ENCODE data around the gene RASA2.

DNA sequence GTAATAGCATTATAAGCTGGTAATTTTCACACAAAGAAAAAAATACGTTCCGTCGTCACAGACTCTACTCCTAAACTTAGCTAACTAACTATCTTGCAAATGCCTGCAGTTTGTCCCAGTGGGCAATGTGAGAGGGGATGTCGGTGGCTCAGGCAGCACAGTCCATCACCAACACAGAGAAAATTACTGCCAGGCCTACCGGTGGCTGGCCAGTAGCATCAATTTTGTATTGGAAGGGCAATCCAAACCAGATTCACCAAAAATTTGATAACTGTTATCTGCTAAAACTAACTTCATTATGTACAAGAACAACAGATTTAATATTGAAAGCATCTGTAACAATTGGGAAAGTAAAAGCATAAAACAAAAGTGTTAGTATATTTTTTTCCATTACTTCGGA is 37.4 kb upstream of the RASA2 start:
- TF ChIP-seq, protein P1, sequence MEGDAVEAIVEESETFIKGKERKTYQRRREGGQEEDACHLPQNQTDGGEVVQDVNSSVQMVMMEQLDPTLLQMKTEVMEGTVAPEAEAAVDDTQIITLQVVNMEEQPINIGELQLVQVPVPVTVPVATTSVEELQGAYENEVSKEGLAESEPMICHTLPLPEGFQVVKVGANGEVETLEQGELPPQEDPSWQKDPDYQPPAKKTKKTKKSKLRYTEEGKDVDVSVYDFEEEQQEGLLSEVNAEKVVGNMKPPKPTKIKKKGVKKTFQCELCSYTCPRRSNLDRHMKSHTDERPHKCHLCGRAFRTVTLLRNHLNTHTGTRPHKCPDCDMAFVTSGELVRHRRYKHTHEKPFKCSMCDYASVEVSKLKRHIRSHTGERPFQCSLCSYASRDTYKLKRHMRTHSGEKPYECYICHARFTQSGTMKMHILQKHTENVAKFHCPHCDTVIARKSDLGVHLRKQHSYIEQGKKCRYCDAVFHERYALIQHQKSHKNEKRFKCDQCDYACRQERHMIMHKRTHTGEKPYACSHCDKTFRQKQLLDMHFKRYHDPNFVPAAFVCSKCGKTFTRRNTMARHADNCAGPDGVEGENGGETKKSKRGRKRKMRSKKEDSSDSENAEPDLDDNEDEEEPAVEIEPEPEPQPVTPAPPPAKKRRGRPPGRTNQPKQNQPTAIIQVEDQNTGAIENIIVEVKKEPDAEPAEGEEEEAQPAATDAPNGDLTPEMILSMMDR (IDR thresholded peaks at IDR 0.05), result no peak
- TF ChIP-seq POLR2AphosphoS5 (IDR thresholded peaks at IDR 0.05; ENCODE audit: low read depth, low read length), result no peak
- TF ChIP-seq, protein P2, sequence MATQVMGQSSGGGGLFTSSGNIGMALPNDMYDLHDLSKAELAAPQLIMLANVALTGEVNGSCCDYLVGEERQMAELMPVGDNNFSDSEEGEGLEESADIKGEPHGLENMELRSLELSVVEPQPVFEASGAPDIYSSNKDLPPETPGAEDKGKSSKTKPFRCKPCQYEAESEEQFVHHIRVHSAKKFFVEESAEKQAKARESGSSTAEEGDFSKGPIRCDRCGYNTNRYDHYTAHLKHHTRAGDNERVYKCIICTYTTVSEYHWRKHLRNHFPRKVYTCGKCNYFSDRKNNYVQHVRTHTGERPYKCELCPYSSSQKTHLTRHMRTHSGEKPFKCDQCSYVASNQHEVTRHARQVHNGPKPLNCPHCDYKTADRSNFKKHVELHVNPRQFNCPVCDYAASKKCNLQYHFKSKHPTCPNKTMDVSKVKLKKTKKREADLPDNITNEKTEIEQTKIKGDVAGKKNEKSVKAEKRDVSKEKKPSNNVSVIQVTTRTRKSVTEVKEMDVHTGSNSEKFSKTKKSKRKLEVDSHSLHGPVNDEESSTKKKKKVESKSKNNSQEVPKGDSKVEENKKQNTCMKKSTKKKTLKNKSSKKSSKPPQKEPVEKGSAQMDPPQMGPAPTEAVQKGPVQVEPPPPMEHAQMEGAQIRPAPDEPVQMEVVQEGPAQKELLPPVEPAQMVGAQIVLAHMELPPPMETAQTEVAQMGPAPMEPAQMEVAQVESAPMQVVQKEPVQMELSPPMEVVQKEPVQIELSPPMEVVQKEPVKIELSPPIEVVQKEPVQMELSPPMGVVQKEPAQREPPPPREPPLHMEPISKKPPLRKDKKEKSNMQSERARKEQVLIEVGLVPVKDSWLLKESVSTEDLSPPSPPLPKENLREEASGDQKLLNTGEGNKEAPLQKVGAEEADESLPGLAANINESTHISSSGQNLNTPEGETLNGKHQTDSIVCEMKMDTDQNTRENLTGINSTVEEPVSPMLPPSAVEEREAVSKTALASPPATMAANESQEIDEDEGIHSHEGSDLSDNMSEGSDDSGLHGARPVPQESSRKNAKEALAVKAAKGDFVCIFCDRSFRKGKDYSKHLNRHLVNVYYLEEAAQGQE (IDR thresholded peaks at IDR 0.05; ENCODE audit: insufficient read depth in 1 of 2, low read depth in 2 of 2, low read length in 1 of 2), result no peak
- no peak for TF ChIP-seq SIN3A (IDR thresholded peaks at IDR 0.05; ENCODE audit: borderline replicate concordance, insufficient read depth, low read depth, low read length)
